Spleen (tissue), 13 donors: Measurements from ENCODE around the gene CDK19. TPM values are rescaled to one million over a fixed set of nuclear protein-coding genes. Genes with fewer than 3 reads are reported as not detected.

Experiments used
- DNase-seq: peaks from one replicate; pipeline ENCODE4 v3.0.0-alpha.2; 2020
- H3K27ac ChIP-seq, 8 donors: fragments of 200-600 bp; sonication (generic) in 7 of 8; 1 replicate in 4 of 8; 2 replicates in 4 of 8; pipeline versions ENCODE4 v1.5.0 to v1.8.0; 2016 to 2021; ENCODE audit warnings: inconsistent platforms in 4 of 8, mild to moderate bottlenecking in 4 of 8, moderate library complexity in 1 of 8
- H3K27me3 ChIP-seq, 7 donors: fragments of 200-600 bp; sonication (generic) in 6 of 7; replicated peaks in 1 of 7; 1 replicate in 4 of 7; 2 replicates in 3 of 7; pipeline versions ENCODE4 v1.5.0 to v1.8.0; 2016 to 2021; ENCODE audit warnings: inconsistent platforms in 3 of 7, mild to moderate bottlenecking in 1 of 7
- H3K36me3 ChIP-seq, 6 donors: fragments of 200-600 bp; sonication (generic) in 5 of 6; 1 replicate in 4 of 6; 2 replicates in 2 of 6; pipeline versions ENCODE4 v1.5.0 to v1.8.0; 2016 to 2021; ENCODE audit warnings: inconsistent platforms in 2 of 6
- H3K4me1 ChIP-seq, 6 donors: fragments of 200-600 bp; sonication (generic) in 5 of 6; 1 replicate in 3 of 6; 2 replicates in 3 of 6; pipeline versions ENCODE4 v1.5.0 to v1.8.0; 2016 to 2021; ENCODE audit warnings: inconsistent platforms in 3 of 6
- H3K4me3 ChIP-seq, 8 donors: fragments of 200-600 bp; sonication (generic) in 7 of 8; 1 replicate in 4 of 8; 2 replicates in 4 of 8; pipeline versions ENCODE4 v1.5.0 to v1.8.0; 2016 to 2021; ENCODE audit warnings: inconsistent platforms in 4 of 8, mild to moderate bottlenecking in 4 of 8, moderate library complexity in 2 of 8
- H3K9me3 ChIP-seq, 8 donors: fragments of 200-600 bp; sonication (generic) in 7 of 8; 1 replicate in 4 of 8; 2 replicates in 4 of 8; pipeline versions ENCODE4 v1.5.0 to v1.8.0; 2016 to 2021; ENCODE audit warnings: inconsistent platforms in 4 of 8
- POLR2A ChIP-seq, 3 donors: fragments of 450-650 bp; IDR thresholded peaks; one replicate each; pipeline ENCODE4 v1.5.1; 2017; ENCODE audit warnings: antibody characterized with exemption in 3 of 3, mild to moderate bottlenecking in 1 of 3
- POLR2AphosphoS5 ChIP-seq, 3 donors: sonication (generic); formaldehyde crosslinking; IDR thresholded peaks; one replicate each; pipeline ENCODE4 v1.5.1; 2017; ENCODE audit warnings: antibody characterized with exemption in 3 of 3
- WGBS, 5 donors: extraction: QIAGEN DNeasy Blood & Tissue Kit in 3 of 5; methylation state at CpG; one replicate each; pipeline versions ENCODE4 v1.1.5 to v1.1.7; 2013 to 2018; 5-methylcytosine and 5-hydroxymethylcytosine counted together
- intact Hi-C: fragments of 100-400 bp; cut with DNase I; formaldehyde crosslinking; loops from one replicate; pipeline ENCODE4 v1.15.0; 2023; ENCODE audit warnings: low total_unique reads
- long read RNA-seq, 2 donors: transcript quantifications; one replicate each; lab custom pipeline, GENCODE V29; 2026
- polyA plus RNA-seq, 3 donors: library from polyadenylated mRNA; stranded (reverse); fragments of 200-250 nt; gene quantifications; one replicate each; pipeline ENCODE4 v1.2.1, GENCODE V29; 2013
- total RNA-seq, 7 donors: library from RNA; depleted of rRNA in 3 of 7; stranded (reverse); fragments of >200 nt in 3 of 7; fragmentation: NEBNext Ultra II Directional in 4 of 7; extraction: Animal tissue kit (Norgen Biotek cat#: 25700) in 4 of 7; gene quantifications; one replicate each; pipeline versions ENCODE4 v1.1.0 to v1.2.1, GENCODE V29; 2016 to 2021
- TF ChIP-seq, protein P1 (sequence below), 11 experiments: fragments of 200-600 bp in 7 of 11; fragments of 450-650 bp in 4 of 11; sonication (generic) in 4 of 11; IDR thresholded peaks in 8 of 11; conservative IDR thresholded peaks in 3 of 11; 1 replicate in 7 of 11; 2 replicates in 4 of 11; pipeline versions ENCODE4 v1.4.0 to v1.8.0; 2016 to 2021; ENCODE audit warnings: antibody characterized with exemption in 11 of 11, inconsistent platforms in 4 of 11, mild to moderate bottlenecking in 1 of 11
- donor health status: healthy with polysubstance abuse.
- donor health status: DM: no; HTN: no; CAD: no; lungs with moderate emphysema.
- donor health status: DM: no; HTN: no; CAD: no.
- donor health status: Bipolar disorder and iron deficiency.
- donor health status: healthy.
- donor health status: DM: no; HTN: no; CAD: no.
- donor health status: DM: yes; HTN: yes; CAD: no.

Gene CDK19
- total RNA-seq (10 to 100 TPM; 19.0 to 29.8 (median 24.2) TPM), polyA plus RNA-seq (1 to 10 TPM; 7.9 to 9.3 (median 8.4) TPM)
- long read RNA-seq, donor 1, full-length matches to known transcripts, result 1 of 1 reads
- long read RNA-seq, donor 1, partial matches to known transcripts, result 0 of 1 reads
- long read RNA-seq, donor 1, other reads (novel, unspliced or antisense), result 0 of 1 reads
- long read RNA-seq, donor 2, full-length matches to known transcripts, result 1 of 201 reads
- long read RNA-seq, donor 2, partial matches to known transcripts, result 200 of 201 reads
- long read RNA-seq, donor 2, other reads (novel, unspliced or antisense), result 0 of 201 reads

DNA sequence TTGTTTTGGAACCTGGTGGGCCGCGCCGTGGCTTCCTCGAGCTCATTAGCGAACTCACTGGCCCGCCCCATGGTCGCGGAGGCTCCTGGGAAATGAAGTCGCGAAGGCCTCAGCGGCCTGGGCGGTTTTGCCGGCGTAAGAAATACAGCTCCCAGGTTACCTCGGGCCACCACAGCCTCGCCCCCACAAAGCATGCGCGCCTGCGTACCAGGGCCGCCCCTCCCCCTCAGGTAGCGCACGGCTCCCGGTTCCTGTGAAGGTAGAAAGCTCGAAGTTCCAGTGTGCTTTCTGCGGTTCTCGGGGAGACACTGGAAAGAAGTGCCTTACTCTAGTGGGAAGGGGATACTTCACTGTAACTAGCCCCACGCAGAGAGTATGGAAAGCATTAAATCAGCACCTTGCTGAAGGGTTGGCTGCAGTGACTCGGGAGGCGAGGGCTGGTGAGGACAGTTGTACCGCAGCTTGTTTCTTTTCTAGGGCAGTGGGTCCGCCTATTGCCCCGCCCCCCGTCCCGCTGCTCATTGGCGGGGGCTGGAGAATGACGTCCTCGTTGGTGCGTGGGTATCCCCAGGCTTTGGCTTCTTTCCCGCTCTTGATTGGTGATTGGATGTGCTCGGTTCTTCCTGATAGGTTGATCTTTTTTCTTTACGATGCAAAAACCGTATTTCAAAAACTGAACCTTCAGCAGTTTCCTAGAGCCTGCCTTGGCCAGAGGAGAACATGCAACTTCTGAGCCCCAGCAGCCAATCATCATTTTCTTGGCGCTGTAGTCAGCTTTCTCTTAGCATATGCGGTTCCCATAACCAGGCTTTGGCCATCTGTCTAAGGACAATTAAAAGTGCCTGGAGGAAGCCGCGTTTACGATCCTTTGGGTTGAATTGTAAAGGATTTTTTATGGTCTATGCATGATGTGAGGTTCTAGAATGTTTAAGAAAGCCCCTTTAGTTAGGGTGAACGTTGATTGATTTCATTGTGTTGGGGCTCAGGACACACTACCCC is at the start of gene CDK19:
CDK19 (minus strand) TSS at position 59 of the 999 bp plus-strand sequence. CDS start 333 bp downstream, outside the sequence.
- TF ChIP-seq POLR2A (IDR thresholded peaks at IDR 0.05) (peak in 2 of 3 donors; percentile 88 to 92), POLR2AphosphoS5 (IDR thresholded peaks at IDR 0.05) (peak; percentile 95 to 98 (median 95))
- TF ChIP-seq, protein P1, sequence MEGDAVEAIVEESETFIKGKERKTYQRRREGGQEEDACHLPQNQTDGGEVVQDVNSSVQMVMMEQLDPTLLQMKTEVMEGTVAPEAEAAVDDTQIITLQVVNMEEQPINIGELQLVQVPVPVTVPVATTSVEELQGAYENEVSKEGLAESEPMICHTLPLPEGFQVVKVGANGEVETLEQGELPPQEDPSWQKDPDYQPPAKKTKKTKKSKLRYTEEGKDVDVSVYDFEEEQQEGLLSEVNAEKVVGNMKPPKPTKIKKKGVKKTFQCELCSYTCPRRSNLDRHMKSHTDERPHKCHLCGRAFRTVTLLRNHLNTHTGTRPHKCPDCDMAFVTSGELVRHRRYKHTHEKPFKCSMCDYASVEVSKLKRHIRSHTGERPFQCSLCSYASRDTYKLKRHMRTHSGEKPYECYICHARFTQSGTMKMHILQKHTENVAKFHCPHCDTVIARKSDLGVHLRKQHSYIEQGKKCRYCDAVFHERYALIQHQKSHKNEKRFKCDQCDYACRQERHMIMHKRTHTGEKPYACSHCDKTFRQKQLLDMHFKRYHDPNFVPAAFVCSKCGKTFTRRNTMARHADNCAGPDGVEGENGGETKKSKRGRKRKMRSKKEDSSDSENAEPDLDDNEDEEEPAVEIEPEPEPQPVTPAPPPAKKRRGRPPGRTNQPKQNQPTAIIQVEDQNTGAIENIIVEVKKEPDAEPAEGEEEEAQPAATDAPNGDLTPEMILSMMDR (IDR thresholded peaks at IDR 0.05 in 8 of 11, conservative IDR thresholded peaks at IDR 0.05 in 3 of 11), result peak in 3 of 11 experiments; percentile 7 to 30 (median 23)
- peak; percentile 100 for DNase-seq
- Histone ChIP-seq H3K27ac (peak within 1 kb of the TSS; percentile 92 to 99 (median 98)), H3K27me3 (no peaks in the 10 kb centered on the region), H3K36me3 (no peaks in the 10 kb centered on the region), H3K9me3 (no peaks in the 10 kb centered on the region), H3K4me3 (peak within 1 kb of the TSS; percentile 72 to 95 (median 84)), H3K4me1 (peaks cover 15 to 52% (median 35%) of the 10 kb centered on the region in 6 donors)
- intact Hi-C loops, result loop anchor here (10.0 kb wide), 2 partner anchors 131 to 139 kb away; partner anchors contain the start of gene GTF3C6
- WGBS, 5 donors, result 0 to 1% (median 1%) methylated on average over 27 to 48 of the region's 48 CpGs

DNA sequence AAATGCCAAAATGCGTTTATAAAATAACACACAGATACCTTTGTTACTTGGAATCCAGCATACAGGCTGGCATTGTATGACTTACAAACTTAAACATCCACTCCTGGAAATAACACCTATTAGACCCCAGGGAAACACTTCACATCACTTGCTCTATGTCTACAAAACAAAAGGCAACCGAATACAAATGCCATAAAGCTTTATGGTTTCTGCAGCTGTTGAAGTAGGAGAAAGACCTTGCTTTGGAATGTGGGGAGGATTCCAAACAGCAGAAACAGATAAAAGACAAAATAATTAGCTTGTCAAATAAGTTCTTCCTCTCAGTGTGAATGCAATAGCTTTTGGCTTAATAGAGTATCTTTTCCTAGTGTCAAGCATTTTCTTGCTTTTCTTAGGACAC is 49.6 kb upstream of the CDK19 start:
- TF ChIP-seq POLR2AphosphoS5 (IDR thresholded peaks at IDR 0.05) (no peak), POLR2A (IDR thresholded peaks at IDR 0.05) (no peak)
- TF ChIP-seq, protein P1 (IDR thresholded peaks at IDR 0.05 in 8 of 11, conservative IDR thresholded peaks at IDR 0.05 in 3 of 11), result no peak
- Histone ChIP-seq H3K9me3 (no peaks in the 10 kb centered on the region), H3K36me3 (no peaks in the 10 kb centered on the region), H3K4me3 (no peak overlapping the region), H3K27ac (no peak overlapping the region), H3K4me1 (peaks cover 0 to 35% (median 12%) of the 10 kb centered on the region in 6 donors), H3K27me3 (no peaks in the 10 kb centered on the region)
- DNase-seq, result no peak
- intact Hi-C loops, result no loop called here
- 64 to 88% (median 85%) methylated on average over 2 of the region's 2 CpGs for WGBS, 5 donors

DNA sequence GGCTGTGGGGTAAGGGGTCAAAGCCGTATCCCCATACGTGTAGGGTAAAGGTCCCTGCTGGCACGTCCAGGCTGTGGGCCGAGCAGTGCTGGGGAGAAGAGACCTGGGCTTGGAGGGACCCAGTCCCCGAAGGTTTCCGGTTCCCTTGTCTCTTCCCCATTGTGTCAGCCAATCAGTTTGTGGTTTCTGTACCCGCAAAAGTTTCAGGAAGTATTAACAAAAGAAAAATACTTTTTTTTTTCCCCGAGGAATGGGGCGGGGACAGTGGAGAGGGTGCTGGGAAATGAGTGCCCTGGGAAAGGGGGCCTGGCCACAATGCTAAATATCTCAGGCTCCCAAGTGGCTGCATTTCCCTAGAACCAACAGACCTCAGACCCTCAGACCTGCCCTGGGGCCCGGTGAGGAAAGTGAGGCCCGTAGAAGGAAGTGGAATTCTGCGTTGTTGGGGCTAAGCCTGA is 44.1 kb upstream of the CDK19 start:
- Histone ChIP-seq H3K27ac (peak overlapping the region in 7 of 8 donors; percentile 33 to 90 (median 75)), H3K27me3 (no peaks in the 10 kb centered on the region), H3K9me3 (no peaks in the 10 kb centered on the region), H3K4me3 (peak overlapping the region in 5 of 8 donors; percentile 11 to 56 (median 15)), H3K4me1 (peaks cover 0 to 21% (median 4%) of the 10 kb centered on the region in 6 donors), H3K36me3 (no peaks in the 10 kb centered on the region)
- WGBS, 5 donors, result 37 to 58% (median 41%) methylated on average over 12 of the region's 12 CpGs
- TF ChIP-seq POLR2AphosphoS5 (IDR thresholded peaks at IDR 0.05) (peak in 2 of 3 donors; percentile 39 to 43), POLR2A (IDR thresholded peaks at IDR 0.05) (no peak)
- TF ChIP-seq, protein P1 (IDR thresholded peaks at IDR 0.05 in 8 of 11, conservative IDR thresholded peaks at IDR 0.05 in 3 of 11), result no peak
- intact Hi-C loops, result no loop called here
- peak; percentile 82 for DNase-seq
